GM19023 (cell line): ENCODE data around the gene P2RY2.
A peak's percentile ranks its signal among the peaks of the same experiment; 100 is the strongest.
"Not testable (repeated sequence)": the region's sequence is repeated elsewhere in the genome, so short reads cannot be mapped to it uniquely, and the experiment has no call there.

ENCODE experiments used
- ATAC-seq: cut with Tn5 transposase; IDR thresholded peaks from one replicate; pipeline ENCODE4 v1.9.1; 2021; ENCODE audit warnings: mild to moderate bottlenecking, moderate library complexity; ENCODE audit not compliant: unreplicated experiment

The P2RY2 gene

GRCh38 chr11:73187854-73188253 lies 30.2 kb upstream of the P2RY2 start:
- no peak for ATAC-seq

GRCh38 chr11:73188301-73188700 lies 29.8 kb upstream of the P2RY2 start:
- no peak for ATAC-seq

GRCh38 chr11:73189315-73189714 lies 28.8 kb upstream of the P2RY2 start:
- ATAC-seq, result peak; percentile 42

GRCh38 chr11:73189723-73190556 lies 28.1 kb upstream of the P2RY2 start:
- no peak for ATAC-seq

- ATAC-seq, result no peak
Measured at GRCh38 chr11:73190557-73190885, 27.6 kb upstream of the P2RY2 start.

GRCh38 chr11:73191151-73191550 lies 26.9 kb upstream of the P2RY2 start:
- ATAC-seq, result no peak

- ATAC-seq, result no peak
Measured at GRCh38 chr11:73192272-73192671, 25.8 kb upstream of the P2RY2 start.

- peak; percentile 51 for ATAC-seq
Measured at GRCh38 chr11:73193251-73194033, 24.6 kb upstream of the P2RY2 start.

DNA sequence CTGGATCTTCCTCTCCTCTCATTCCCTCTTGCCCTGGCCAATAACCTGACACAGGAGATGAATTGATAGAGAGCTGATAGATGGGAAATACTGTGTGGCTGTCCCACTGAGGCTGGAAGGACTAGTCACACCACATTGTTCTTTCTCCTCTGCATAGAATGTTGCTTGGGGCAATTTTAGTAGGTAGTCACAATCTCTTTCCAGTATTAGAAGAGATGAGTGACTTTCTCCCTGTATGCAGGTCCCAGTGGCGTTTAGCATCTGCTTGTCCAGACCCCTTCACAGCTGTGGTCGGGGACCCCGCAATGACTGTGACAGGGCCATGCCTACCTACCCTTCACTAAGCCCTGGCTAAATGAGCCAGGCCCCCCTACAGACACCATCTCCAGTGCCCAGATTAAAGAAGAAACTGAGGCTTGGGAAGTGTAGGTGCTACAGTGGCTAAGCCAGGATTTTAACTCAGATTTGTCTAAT lies 24.0 kb upstream of the P2RY2 start:
- no peak for ATAC-seq

GRCh38 chr11:73194593-73194992 lies 23.5 kb upstream of the P2RY2 start:
- ATAC-seq, result no peak

- ATAC-seq, result no peak
Measured at GRCh38 chr11:73195191-73196007, 22.7 kb upstream of the P2RY2 start.

- ATAC-seq, result no peak
Measured at GRCh38 chr11:73196576-73196975, 21.5 kb upstream of the P2RY2 start.

DNA sequence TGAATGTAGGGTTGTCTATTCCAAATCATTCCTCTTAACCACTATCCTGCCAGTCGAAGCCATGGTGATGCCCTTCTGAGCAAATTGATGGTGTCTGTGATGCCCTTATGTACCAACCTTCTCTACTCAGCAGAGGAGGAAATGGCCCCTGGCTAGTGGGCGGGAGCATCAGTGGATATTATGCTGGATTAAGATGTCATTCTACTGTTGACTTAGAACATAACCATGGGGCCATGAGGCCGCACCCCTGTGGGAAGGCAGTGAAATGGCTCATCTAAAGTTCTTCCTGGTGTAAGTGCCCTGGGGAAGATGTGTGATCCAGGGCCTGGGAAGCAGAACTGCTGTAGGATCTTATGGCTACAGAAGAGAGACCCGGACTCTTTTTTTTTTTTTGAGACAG lies 20.7 kb upstream of the P2RY2 start:
- ATAC-seq, result no peak

- not testable (repeated sequence) for ATAC-seq
Measured at GRCh38 chr11:73197787-73198186, 20.3 kb upstream of the P2RY2 start.

DNA sequence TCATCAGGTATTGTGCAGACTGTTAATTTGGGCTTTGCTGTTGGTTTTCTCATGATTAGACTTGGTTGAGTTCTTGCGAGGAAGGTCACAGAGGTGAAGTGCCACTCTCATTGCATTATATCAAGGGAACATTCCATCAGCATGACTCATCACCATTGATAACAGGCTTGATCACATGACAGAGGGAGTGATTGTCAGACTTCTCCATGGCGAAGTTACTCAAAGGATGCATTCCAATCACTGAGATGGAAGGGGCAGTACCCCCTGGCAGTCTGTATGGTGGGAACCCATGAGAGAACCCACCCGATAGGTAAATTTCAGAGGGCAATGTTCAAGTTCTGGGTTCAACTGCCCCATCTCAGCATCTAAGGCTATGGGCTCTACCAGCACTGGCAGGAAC lies 19.4 kb upstream of the P2RY2 start:
- no peak for ATAC-seq

DNA sequence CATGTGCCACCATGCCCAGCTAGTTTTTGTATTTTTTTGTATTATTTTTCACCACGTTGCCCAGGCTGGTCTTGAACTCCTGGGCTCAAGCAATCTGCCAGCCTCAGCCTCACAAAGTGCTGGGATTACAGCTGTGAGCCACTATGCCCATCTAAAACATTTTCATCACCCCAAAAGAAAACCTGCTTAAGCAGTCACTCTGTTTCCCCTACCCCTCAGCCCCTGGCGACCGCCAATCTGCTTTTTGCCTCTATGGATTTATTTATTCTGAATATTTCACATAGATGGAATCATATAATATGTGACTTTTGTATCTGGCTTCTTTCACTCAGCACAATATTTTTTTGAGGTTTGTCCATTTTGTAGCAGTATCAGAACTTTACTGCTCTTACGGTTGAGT lies 18.6 kb upstream of the P2RY2 start:
- no peak for ATAC-seq

GRCh38 chr11:73200256-73200655 lies 17.8 kb upstream of the P2RY2 start:
- ATAC-seq, result no peak

- ATAC-seq, result no peak
Measured at GRCh38 chr11:73201249-73201648, 16.8 kb upstream of the P2RY2 start.

GRCh38 chr11:73201888-73202780 lies 15.9 kb upstream of the P2RY2 start:
- no peak for ATAC-seq

- ATAC-seq, result no peak
Measured at GRCh38 chr11:73203322-73203721, 14.8 kb upstream of the P2RY2 start.
